Activated CD8-positive, alpha-beta memory T cell treated with anti-CD3 and anti-CD28 coated beads, Interleukin-2, amount 50 U/mL, for 1 hour (primary cell): ENCODE measurements around the gene FCN2.

Source experiments
- DNase-seq: peaks from one replicate; pipeline ENCODE4 v3.0.0-alpha.2; 2020; ENCODE audit errors: extremely low read depth

FCN2 gene

GRCh38 chr9:134869554-134870300 lies 10.9 kb upstream of the FCN2 start:
- no peak for DNase-seq

GRCh38 chr9:134870301-134870694 lies 10.3 kb upstream of the FCN2 start:
- DNase-seq, result no peak

- no peak for DNase-seq
These were observed 9.6 kb upstream of the FCN2 start for GRCh38 chr9:134870746-134871662.

GRCh38 chr9:134871697-134872340 lies 8.8 kb upstream of the FCN2 start:
- DNase-seq, result no peak

GRCh38 chr9:134872482-134873231 lies 8.0 kb upstream of the FCN2 start:
- DNase-seq, result no peak

GRCh38 chr9:134875371-134875770 lies 5.2 kb upstream of the FCN2 start:
- no peak for DNase-seq

GRCh38 chr9:134877541-134877940 lies 3.1 kb upstream of the FCN2 start:
- no peak for DNase-seq

GRCh38 chr9:134879664-134880483 lies 736 bp upstream of the FCN2 start:
- DNase-seq, result no peak

GRCh38 chr9:134881313-134881670 lies 682 bp downstream of the FCN2 start:
- DNase-seq, result no peak

GRCh38 chr9:134882204-134882785 lies 1.7 kb downstream of the FCN2 start:
- no peak for DNase-seq

- no peak for DNase-seq
These were observed 2.6 kb downstream of the FCN2 start for GRCh38 chr9:134883040-134883782.

- no peak for DNase-seq
These were observed 3.9 kb downstream of the FCN2 start for GRCh38 chr9:134884492-134884891.

- DNase-seq, result no peak
These were observed 4.5 kb downstream of the FCN2 start for GRCh38 chr9:134885001-134885678.

- DNase-seq, result no peak
These were observed 5.2 kb downstream of the FCN2 start for GRCh38 chr9:134885679-134886412.

GRCh38 chr9:134886413-134886913 lies 5.9 kb downstream of the FCN2 start:
- no peak for DNase-seq

GRCh38 chr9:134887219-134887618 lies 6.6 kb downstream of the FCN2 start:
- DNase-seq, result no peak

GRCh38 chr9:134887686-134888602 lies 7.3 kb downstream of the FCN2 start:
- no peak for DNase-seq
